Activated CD8-positive, alpha-beta memory T cell treated with anti-CD3 and anti-CD28 coated beads, Interleukin-2, amount 50 U/mL, for 24 hours (primary cell): ENCODE measurements around the gene DEFB128.
"Not testable (repeated sequence)": the region's sequence is repeated elsewhere in the genome, so short reads cannot be mapped to it uniquely, and the experiment has no call there.

Source experiments
- DNase-seq: peaks from one replicate; pipeline ENCODE4 v3.0.0-alpha.2; 2020; ENCODE audit errors: extremely low read depth

Gene DEFB128

GRCh38 chr20:189611-190010 is at the start of gene DEFB128:
DEFB128 (minus strand) TSS chr20:189711; CDS start chr20:189623, 88 bp downstream.
- DNase-seq, result no peak

GRCh38 chr20:237929-238328 is 48.4 kb upstream of the DEFB128 start:
- DNase-seq, result no peak

- no peak for DNase-seq
Measured at GRCh38 chr20:237489-237888, 48.0 kb upstream of the DEFB128 start.

DNA sequence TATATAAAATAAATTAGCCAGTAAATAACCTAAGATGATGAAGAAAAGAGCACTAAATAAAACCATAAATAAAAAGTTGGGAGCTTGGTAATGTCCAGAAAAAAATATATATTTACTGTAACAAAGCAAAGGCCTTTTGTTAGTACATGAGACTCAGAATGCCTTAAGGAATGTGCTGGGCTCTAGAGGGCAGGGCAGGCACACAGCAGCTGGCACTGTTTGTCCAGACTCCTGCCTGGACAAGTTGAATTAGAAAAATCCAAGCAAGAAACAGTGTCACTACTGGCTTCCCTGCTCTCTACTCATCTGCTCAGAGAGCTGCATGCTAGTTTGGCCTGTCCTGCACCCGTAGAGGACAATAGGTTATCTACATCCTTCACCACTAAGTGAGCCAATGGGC is 46.4 kb upstream of the DEFB128 start:
- DNase-seq, result no peak

DNA sequence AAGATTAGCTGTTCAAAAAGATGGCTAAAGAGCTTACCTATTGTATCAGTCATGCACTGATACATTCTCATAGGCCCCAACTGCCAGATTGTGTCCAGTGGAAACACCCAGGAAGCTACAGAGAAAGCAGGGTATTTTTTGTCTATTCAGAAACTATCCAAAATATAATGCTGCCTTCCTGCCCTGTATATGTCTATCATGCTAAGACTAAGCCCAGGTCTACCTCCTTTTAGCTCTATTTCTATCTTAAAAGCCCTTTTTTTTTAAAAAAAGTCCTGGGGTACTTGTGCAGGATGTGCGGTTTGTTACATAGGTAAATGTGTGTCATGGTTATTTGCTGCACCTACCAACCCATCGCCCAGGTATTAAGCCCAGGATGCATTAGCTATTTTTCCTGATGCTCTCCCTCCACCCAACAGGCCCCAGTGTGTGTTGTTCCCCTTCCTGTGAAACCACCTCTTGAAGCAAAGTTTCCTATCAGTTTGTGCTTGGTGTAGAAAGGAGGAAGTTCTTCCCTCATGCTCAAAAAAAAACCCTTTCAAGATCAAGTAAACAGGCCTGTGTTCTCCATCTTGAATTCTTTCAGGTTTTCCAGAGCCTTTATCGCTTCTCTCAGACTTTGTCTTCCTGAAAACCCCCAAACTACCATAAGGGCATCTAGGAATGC is 38.1 kb upstream of the DEFB128 start:
- DNase-seq, result no peak

DNA sequence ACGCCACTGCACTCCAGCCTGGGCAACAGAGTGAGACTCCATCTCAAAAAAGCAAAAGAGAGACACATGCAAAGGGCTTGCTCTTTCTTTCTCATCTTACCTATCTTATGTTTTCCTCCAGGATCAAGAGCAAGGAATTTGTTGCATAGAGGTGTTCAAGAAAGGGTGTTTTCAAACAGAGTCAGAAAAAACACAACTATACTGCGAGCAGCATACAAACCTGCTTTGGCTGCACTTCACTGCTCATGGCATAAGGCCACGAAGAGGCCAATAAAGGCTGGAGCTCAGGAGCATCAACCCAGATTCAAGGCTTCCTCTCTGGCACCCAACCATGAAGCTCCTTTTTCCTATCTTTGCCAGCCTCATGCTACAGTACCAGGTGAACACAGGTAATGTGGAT is 37.4 kb upstream of the DEFB128 start, which contains the start of gene DEFB129:
Gene DEFB129 (plus strand): TSS at position 301 of the 400 bp plus-strand sequence. CDS start 31 bp downstream, at position 332.
- DNase-seq, result no peak

- not testable (repeated sequence) for DNase-seq
Measured at GRCh38 chr20:225879-226278, 36.4 kb upstream of the DEFB128 start.

DNA sequence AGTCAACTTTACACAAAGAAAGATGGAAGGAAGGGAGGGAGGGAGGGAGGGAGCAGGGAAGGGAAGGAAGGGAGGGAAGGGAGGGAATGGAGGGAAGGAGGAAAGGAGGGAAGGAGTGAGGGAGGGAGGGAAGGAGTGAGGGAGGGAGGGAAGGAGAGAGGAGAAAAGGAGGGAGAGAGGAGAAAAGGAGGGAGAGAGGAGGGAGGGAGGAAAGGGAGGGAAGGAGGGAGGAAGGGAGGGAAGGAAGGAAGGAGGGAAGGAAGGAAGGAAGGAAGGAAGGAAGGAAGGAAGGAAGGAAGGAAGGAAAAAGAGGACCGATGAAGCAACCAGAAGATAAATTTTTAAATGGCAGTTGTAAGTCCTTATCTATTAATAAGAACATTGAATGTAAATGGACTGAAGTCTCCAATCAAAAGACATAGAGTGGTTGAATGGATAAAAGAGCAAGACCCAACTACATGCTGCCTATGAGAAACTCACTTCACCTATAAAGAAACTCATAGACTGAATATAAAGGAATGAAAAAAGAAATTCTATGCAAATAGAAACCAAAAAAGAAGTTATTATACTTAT is 31.8 kb upstream of the DEFB128 start:
- no peak for DNase-seq

- DNase-seq, result no peak
Measured at GRCh38 chr20:219290-220115, 30.0 kb upstream of the DEFB128 start.

GRCh38 chr20:217266-217665 is 27.8 kb upstream of the DEFB128 start:
- no peak for DNase-seq

DNA sequence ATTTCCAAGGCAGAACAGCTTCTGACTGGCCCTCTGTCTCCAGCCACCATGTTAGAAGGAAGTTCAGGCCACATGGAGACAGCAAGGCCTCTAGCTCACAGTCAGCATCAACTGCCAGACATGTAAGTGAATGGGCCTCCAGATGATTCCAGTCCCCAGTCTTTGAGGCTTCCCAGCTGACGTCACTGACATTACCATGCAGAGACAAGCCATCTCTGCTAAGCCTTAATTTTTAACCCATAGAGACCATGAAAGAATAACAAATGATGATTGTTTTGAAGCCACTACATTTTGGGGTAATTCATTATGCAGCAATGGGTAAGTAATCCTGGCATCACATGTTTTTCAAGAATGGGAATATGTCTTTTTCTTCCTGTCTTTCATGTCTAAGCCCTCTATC is 26.3 kb upstream of the DEFB128 start:
- no peak for DNase-seq

GRCh38 chr20:214383-214782 is 24.9 kb upstream of the DEFB128 start:
- no peak for DNase-seq

GRCh38 chr20:210809-211502 is 21.4 kb upstream of the DEFB128 start:
- no peak for DNase-seq

- DNase-seq, result no peak
Measured at GRCh38 chr20:208942-209566, 19.5 kb upstream of the DEFB128 start.

- DNase-seq, result not testable (repeated sequence)
Measured at GRCh38 chr20:203630-204029, 14.1 kb upstream of the DEFB128 start.

DNA sequence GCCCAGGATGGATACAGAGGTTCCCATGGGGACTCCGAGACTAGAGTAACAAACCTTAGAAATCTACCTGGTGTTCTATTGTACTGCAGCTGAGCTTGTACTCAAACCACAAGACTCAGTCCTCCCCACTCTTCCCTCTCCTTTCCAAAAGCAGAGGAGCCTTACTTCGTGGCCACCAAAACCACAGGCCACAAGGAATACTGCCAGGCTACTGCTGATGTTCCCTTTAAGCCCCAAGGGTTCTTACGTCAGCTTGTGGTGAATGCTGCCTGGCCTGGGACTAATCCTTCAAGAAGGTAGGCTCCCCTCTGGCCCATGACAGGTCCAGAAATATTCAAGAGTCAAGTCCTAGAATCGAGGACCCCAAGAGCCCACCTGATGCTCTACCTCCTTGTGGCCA is 10.5 kb upstream of the DEFB128 start:
- no peak for DNase-seq

- no peak for DNase-seq
Measured at GRCh38 chr20:198225-198624, 8.7 kb upstream of the DEFB128 start.

- DNase-seq, result no peak
Measured at GRCh38 chr20:187733-188132, 1.8 kb downstream of the DEFB128 start.

DNA sequence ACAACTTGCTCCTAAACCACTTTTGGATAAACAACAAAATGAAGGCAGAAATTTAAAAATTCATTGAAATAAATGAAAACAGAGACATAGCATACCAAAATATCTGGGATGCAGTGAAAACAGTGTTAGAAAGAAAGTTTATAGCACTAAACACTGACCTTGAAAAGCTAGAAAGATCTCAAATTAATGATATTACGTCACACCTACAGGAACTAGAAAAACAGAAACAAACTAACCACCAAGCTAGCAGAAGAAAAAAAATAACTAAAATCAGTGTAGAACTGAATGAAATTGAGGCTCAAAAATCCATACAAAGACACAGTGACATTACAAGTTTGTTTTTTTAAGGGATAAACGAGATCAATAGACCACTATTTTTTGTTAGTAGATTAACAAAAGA is 5.2 kb downstream of the DEFB128 start:
- no peak for DNase-seq

DNA sequence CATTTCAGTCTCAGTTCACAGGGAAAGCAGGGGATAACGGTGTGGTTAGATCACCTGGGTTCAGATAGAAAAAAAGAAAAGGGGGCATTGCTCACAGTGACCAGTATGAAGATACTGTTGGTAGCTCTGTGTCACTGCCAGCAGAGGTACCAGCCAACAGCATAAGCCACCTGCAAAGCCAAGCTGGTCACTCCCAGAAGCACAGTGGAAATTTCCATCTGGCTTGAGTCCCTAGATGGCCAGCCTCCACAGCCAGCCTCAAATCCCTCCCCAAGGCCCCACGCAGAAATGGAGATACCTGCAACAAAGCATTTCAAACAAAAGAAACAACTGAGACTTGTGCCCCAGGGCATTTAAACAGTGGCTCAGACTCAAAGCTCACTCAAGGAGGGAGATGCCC is 20.6 kb downstream of the DEFB128 start:
- no peak for DNase-seq

GRCh38 chr20:164618-165017 is 24.9 kb downstream of the DEFB128 start:
- DNase-seq, result no peak

DNA sequence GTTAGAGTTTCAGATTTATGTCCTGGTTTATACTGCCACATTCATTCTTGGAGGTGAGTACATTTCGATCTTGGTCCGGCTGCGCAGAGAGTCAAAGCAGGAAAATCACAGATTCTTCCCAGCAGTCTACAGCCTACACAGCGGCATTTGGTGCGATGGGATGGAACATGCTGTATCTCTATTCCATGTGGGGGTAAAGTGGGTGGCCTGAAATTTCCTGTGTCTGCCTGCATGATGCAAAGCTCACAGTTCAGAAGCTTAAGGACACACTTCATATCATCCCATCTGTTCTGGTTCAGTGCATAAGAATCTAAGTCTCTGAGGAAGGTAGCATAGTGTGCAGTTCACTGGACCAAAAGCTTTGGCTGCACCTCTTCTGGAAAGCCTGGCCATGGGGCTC is 32.4 kb downstream of the DEFB128 start, which contains the start of gene DEFB127:
Gene DEFB127 (plus strand): TSS at position 301 of the 400 bp plus-strand sequence. CDS start 91 bp downstream, at position 392.
- no peak for DNase-seq
